ENCODE results near the gene SCAF4. TPM values are rescaled to one million over a fixed set of nuclear protein-coding genes. Genes with fewer than 3 reads are reported as not detected.

Gene SCAF4
- total and polyA plus RNA-seq, 2 of the 8 experiments (the other 6 are each of a cell fraction or from before 2014, with no cell fraction given) = 28.9 to 55.1 TPM

DNA sequence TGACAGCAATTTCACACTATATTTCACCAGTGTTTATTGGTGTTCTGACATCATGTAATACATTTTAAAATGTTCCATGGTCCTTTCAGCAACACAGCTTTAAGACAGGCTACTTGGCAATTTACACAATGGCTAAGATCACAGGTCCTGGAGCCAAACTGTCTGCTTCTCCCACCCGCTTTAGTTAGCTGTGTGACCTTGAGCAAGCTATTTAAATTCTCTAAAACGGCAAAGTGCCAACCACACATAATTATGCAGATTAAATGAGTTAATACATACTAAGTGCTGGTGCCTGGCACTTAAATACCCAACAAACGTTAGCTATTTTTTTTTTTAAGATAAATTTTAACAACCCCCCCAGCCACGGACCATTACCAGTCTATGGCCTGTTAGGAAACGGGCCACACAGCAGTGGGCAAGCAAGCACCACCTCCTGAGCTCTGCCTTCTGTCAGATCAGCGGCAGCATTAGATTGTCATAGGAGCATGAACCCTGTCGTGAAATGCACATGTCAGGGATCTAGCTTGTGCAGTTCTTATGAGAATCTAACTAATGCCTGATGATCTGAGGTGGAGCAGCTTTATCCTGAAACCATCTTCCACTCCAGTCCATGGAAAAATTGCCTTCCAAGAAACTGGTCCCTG, 45.5 kb downstream of the SCAF4 start (continued):
- no peak for TF ChIP-seq HDAC6 (IDR thresholded peaks at IDR 0.05; ENCODE audit: low read depth, low read length)
- TF ChIP-seq ASH2L (IDR thresholded peaks at IDR 0.05; ENCODE audit: low read length) = no peak
- TF ChIP-seq CHD2 (IDR thresholded peaks at IDR 0.05; ENCODE audit: low read length) = no peak
- TF ChIP-seq SIN3A (conservative IDR thresholded peaks at IDR 0.05 in 1 of 2, IDR thresholded peaks at IDR 0.05 in 1 of 2; ENCODE audit: low read depth in 1 of 2, low read length in 2 of 2) = no peak
- no peak for TF ChIP-seq RXRA (IDR thresholded peaks at IDR 0.05; ENCODE audit: insufficient read depth, low read depth, low read length)
- TF ChIP-seq TAF7 (optimal IDR thresholded peaks at IDR 0.05; ENCODE audit: borderline replicate concordance, low read depth, low read length) = no peak
